T-helper 1 cell treated with Interleukin-12 subunit alpha and Interleukin-12 subunit beta and Interleukin-4 antibody, amounts not matched to agents 30 ng/mL and 1 ng/mL, for 36 hours (primary cell): ENCODE data around the gene ARHGAP29. TPM values are rescaled to one million over a fixed set of nuclear protein-coding genes. Genes with fewer than 3 reads are reported as not detected.

Source experiments
- intact Hi-C: fragments of 100-400 bp; cut with micrococcal nuclease; formaldehyde crosslinking; loops from one replicate; pipeline ENCODE4 v1.15.1; 2024
- total RNA-seq: library from RNA; stranded (reverse); gene quantifications from 2 replicates; pipeline ENCODE4 v1.2.3, GENCODE V29; 2022

Gene ARHGAP29
- total RNA-seq, 1 donor from 2014 or later, result 0.02 TPM

DNA sequence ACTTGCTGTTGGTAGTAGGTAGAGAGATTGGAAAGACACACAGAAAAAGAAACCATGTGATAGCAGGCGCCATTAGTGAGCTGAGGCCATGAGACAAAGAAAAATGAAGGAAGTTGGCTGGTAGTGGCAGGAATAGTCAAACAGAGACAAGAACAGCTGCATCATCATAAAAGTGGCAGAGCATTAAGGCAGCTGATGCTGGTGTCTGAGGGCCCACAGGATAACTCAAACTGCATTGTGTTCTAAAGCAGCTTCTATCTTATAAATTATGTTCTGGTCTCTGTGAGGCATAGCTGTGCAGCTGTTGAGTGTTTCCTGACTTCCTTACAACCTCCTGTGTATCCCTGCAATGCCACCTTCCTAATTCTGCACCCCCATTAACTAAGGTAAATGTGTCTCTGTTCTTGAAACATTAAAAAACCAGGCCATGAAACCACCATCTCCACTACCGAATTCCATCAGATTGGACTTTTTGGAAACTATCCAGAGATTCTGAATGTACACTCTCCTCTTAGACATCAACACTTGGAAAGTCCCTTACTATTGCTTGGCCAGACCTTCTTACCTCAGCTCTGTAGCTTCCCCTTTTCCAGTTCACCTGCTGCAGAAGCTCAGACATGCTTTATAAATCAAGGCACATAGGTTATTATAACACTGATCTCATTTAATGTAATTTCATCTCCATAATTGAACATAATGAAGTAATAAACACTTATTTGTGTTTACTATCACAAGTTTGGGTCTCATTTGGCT lies 23.4 kb upstream of the ARHGAP29 start:
- intact Hi-C loops, result no loop called here

DNA sequence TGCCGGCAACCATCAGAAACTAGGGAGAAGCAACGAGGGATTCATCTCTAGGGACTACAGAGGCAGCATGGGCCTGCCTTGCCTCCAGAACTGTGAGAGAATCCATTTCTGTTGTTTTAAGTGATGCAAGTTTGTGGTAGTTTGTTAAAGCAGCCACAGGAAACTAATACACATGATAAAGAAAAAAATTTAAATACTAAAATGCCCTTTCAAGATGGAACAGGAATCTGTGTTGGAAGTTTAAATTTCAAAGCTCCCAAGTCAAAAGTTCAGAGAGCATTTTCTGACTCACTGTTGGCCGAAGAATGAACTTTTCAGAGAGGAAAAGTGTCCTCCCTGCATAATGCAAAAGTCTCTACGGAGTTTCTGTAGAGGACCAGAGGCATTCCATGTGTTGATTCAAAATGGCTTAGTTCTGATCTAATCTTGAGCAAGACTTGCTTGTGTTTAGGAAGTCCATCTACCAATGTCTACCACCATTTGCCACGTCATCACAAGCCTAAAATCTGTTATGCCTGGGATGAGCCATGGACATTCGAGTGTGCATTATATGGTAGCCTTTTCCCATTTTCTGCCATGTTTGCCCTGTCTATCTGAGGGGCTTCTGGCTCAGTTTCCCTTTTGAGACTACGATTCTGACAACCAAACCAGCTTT lies 22.4 kb upstream of the ARHGAP29 start:
- intact Hi-C loops, result no loop called here

- intact Hi-C loops, result no loop called here
Measured at GRCh38 chr1:94258873-94259331, 21.5 kb upstream of the ARHGAP29 start.

DNA sequence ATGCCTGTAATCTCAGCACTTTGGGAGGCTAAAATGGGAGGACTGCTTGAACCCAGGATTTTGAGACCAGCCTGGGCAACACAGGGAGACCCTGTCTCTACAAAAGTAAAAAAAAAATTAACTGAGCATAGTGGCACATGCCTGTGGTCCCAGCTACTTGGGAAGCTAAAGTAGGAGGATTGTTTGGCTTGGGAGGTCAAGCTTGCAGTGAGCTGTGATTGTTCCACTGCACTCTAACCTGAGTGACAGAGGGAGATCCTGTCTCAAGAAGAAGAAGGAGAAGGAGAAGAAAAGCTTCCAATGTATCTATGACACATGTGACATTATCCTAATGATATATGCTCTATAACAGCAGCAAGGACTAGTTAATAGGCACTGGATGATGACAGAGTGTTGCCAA lies 20.1 kb upstream of the ARHGAP29 start:
- intact Hi-C loops, result no loop called here

DNA sequence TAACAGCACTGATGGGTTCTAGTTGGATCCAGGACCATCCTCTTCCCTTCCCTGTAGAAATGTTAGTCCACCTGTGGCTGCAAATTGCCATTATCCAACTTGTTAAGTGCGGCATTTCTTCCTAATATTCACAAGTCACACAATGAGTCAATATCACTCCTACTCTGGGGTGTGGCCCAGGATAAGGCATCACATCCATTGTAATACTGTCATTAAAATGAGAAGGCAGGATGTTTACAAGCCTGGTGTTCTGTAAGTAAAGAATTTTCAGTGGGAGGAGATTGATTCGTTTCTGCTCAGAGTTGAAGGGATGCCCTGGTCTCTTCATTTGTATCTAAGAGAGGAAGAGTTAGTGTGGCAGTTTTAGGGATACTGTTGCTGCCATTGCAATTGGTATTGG lies 18.1 kb upstream of the ARHGAP29 start:
- intact Hi-C loops, result no loop called here

GRCh38 chr1:94254073-94254810 lies 16.9 kb upstream of the ARHGAP29 start:
- intact Hi-C loops, result no loop called here

DNA sequence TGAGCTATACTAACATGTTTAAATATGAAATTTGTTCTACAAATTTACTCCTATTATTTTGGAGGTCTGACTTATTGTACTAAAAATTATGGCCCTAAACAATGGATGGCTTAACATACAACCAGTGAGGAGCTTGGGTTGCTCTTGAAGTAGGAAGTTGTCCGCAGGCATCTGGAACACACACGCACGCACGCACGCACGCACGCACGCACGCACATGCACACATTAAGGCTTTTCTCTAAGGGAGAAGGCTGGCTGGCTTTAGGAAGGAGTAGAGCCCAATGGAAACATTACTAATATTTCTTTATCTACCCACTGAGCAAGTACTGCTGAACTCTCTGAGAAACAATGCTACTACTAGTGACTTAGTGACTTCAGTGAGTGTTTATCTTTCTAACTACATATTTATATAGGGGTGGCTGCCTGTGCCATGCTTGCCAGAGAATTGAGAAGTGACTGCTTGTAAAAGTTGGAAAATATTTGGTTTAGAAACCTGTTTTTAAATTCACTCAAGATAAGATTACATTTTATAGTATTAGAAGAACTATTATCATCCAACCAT lies 16.2 kb upstream of the ARHGAP29 start:
- intact Hi-C loops, result no loop called here

DNA sequence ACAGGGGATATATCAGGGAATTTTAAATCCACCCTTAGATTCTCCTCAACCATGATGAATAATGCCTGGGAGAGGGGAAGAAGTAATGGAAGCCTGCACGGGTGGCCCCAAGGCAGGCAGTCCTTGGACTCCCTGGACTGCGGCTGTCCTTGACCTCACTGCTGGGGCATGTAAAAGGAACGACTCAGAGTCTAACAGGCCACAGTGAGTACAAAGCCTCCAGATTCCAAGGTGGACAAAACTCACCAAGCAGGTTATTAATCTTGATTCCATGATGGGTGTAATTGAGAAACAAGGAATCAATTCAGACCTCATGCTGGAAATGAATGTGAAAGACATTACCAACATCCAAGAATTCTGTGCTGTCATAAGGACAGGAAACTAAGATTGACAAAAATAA lies 13.0 kb upstream of the ARHGAP29 start:
- intact Hi-C loops, result no loop called here

- intact Hi-C loops, result no loop called here
Measured at GRCh38 chr1:94248956-94249688, 11.7 kb upstream of the ARHGAP29 start.

GRCh38 chr1:94247138-94248094 lies 10.0 kb upstream of the ARHGAP29 start:
- intact Hi-C loops, result no loop called here

GRCh38 chr1:94246692-94247137 lies 9.3 kb upstream of the ARHGAP29 start:
- intact Hi-C loops, result no loop called here

DNA sequence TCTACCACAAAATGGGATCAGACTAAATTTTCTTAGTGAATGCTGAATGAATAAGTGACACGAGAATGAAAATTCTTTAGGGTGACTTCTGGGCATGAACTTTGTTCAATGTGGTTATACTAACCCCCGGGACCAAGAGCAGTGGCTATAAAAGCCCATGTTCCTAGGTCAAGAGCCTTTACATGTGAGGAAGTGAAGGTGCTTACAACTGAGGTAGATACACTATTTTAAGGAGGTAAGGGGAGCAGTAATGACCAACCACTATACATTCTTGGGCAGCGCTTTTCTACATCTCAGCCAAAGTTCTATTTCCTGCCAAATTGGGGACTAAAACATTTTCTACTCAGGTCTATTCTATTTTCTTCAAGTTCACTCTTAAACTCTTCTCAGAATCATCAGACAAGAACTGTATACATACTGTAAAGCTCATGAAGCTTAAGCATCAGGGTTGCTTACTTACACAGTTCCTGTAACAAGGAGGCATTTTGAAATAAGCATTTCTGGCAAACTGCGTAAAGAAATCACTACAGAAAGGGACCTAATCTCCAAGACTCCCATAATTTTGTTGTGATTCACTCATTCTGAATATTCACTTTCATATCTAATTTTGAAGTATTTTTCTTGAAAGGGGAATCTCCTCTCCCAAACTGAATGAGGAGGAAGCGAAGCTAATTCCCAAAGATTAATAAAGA lies 8.5 kb upstream of the ARHGAP29 start:
- intact Hi-C loops, result no loop called here

GRCh38 chr1:94244816-94245215 lies 7.4 kb upstream of the ARHGAP29 start:
- intact Hi-C loops, result no loop called here

GRCh38 chr1:94243665-94244064 lies 6.3 kb upstream of the ARHGAP29 start:
- intact Hi-C loops, result no loop called here

- intact Hi-C loops, result loop anchor here (1.0 kb wide), 1 partner anchor 180 kb away; no protein-coding TSS in a partner anchor
Measured at GRCh38 chr1:94240822-94241221, 3.4 kb upstream of the ARHGAP29 start.

DNA sequence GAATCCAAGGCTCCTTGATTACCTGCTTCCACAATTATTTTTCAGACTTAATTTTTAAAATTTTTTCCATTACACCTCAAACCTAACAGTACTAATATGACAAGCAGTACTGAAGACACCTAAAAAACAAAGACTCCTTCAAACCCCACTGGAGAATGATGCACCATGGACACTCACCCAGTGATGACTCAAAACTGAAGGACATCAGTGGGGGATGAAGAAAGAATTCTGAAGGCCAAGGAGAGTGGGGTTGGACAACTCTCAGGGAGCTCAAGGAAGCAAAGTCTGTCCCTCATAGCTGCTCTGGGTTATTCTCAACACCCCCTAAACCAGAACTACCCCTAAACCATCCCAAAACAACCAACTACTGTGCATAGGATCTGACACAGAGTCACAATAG lies 2.4 kb upstream of the ARHGAP29 start:
- intact Hi-C loops, result loop anchor here (5.0 to 10.0 kb wide), 3 partner anchors 225 to 688 kb away; partner anchors contain the start of gene CNN3

DNA sequence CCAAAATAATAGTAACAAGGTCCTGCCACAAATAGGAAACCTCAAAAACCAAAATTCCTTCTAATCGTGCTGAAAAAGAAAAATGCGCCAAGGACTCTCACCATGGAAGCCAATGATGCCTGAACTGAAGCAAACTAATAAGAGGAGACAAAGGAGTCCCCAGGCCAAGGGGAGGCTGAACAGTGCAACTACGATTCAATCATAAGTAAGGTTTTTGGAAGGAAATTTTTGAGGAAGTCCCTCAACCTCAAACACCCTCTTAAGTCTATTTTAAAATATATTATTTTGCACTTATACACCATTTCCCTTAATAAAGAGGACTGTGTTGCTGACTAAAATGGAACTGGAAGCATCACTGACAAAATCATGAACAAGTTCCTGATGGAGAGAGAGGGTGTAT lies 1.7 kb upstream of the ARHGAP29 start:
- intact Hi-C loops, result loop anchor here (5.0 to 10.0 kb wide), 3 partner anchors 226 to 688 kb away; partner anchors contain the start of gene CNN3

- intact Hi-C loops, result loop anchor here (2.0 to 10.0 kb wide), 5 partner anchors 182 to 691 kb away; partner anchors contain the start of genes ABCD3, CNN3 and GCLM
Measured at GRCh38 chr1:94236630-94237290, 624 bp downstream of the ARHGAP29 start.
